ENCODE results near the gene SKIL. TPM values are rescaled to one million over a fixed set of nuclear protein-coding genes. Genes with fewer than 3 reads are reported as not detected.

The SKIL gene
- total RNA-seq, 1 donor from 2014 or later, result 123 TPM

DNA sequence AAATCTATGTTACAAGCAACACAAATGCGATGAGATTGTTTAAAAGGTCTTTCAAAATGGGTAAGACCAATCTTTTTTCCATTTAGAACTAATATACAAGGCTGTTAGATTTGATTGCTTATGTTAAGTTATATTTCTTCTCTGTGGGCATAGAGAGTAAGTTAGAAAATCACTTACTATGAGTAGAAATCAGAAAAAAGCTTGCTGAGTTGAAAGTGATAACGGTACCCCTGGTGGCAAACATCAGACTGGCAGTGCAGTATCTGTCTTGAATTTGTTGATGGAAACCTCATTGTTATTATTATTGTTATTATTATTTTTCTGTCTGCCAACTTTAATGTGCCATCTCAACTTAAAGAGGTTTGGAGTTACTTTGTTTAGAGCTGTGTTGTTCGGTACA, 73.5 kb downstream of the SKIL start:
- ChIA-PET POLR2A (no interaction called here), CTCF (interaction anchor here (0.6 kb wide), 1 partner anchor 466 kb away, joined by 4 read pairs; no protein-coding TSS in a partner anchor)
- DNase-seq, result no peak
- TF ChIP-seq, protein P1, sequence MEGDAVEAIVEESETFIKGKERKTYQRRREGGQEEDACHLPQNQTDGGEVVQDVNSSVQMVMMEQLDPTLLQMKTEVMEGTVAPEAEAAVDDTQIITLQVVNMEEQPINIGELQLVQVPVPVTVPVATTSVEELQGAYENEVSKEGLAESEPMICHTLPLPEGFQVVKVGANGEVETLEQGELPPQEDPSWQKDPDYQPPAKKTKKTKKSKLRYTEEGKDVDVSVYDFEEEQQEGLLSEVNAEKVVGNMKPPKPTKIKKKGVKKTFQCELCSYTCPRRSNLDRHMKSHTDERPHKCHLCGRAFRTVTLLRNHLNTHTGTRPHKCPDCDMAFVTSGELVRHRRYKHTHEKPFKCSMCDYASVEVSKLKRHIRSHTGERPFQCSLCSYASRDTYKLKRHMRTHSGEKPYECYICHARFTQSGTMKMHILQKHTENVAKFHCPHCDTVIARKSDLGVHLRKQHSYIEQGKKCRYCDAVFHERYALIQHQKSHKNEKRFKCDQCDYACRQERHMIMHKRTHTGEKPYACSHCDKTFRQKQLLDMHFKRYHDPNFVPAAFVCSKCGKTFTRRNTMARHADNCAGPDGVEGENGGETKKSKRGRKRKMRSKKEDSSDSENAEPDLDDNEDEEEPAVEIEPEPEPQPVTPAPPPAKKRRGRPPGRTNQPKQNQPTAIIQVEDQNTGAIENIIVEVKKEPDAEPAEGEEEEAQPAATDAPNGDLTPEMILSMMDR (IDR thresholded peaks at IDR 0.05), result no peak
- H3K9me3 Mint-ChIP-seq, result no peaks in the 10 kb centered on the region
- no peaks in the 10 kb centered on the region for H3K4me1 Mint-ChIP-seq
- ATAC-seq (ENCODE audit: low read depth), result no peak
- intact Hi-C loops (cut with micrococcal nuclease), result no loop called here
- peaks cover 3% of the 10 kb centered on the region for H3K27me3 Mint-ChIP-seq
- no peak overlapping the region for H3K27ac Mint-ChIP-seq
- H3K36me3 Mint-ChIP-seq (ENCODE audit: low read depth), result no peaks in the 10 kb centered on the region
- H3K4me3 Mint-ChIP-seq, result no peak overlapping the region

DNA sequence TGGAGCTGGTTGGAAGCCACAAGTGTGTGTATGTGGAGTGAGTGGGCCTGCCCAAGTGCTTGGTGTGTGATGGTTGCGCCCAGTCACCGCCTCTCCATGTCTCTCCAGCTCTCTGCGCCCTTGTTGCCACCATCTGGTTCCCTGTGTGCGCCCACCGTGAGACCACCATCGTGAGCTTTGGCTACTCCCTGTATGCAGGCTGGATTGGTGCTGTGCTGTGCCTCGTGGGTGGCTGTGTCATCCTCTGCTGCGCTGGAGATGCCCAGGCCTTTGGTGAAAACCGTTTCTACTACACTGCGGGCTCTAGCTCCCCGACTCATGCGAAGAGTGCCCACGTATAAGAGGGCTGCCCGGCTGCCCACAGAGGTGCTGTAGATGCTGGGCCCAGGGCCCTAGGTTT, 74.9 kb downstream of the SKIL start:
- CTCF ChIA-PET, result no interaction called here
- no peak for ATAC-seq (ENCODE audit: low read depth)
- DNase-seq, result no peak
- Mint-ChIP-seq H3K4me3 (no peak overlapping the region), H3K4me1 (no peaks in the 10 kb centered on the region), H3K27ac (no peak overlapping the region), H3K36me3 (ENCODE audit: low read depth) (no peaks in the 10 kb centered on the region), H3K9me3 (no peaks in the 10 kb centered on the region), H3K27me3 (no peaks in the 10 kb centered on the region)
- TF ChIP-seq, protein P1 (IDR thresholded peaks at IDR 0.05), result no peak
- intact Hi-C loops (cut with micrococcal nuclease), result no loop called here
- POLR2A ChIA-PET, result no interaction called here

DNA sequence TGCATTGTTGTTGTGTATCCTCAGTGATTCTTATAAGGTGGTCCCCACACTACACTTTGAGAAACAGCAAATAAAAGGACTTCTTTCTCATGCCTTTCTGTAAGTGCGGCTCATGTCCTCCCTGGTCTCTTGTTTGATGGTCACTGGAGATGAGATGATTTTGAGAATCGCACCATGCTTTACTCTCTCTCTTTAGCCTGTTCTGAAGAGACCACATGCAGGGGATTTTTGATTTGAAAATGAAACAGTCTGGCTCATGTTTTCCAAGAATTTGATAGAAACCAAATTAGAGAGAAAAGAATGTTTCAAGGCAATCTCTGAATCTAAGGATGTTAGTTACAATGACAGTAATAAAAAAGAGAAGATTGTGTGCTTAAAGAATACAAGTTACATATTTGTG, 79.2 kb downstream of the SKIL start:
- Mint-ChIP-seq H3K4me3 (no peak overlapping the region), H3K36me3 (ENCODE audit: low read depth) (no peaks in the 10 kb centered on the region), H3K27ac (no peak overlapping the region), H3K9me3 (no peaks in the 10 kb centered on the region), H3K4me1 (no peaks in the 10 kb centered on the region), H3K27me3 (peaks cover 18% of the 10 kb centered on the region)
- ATAC-seq (ENCODE audit: low read depth), result no peak
- CTCF ChIA-PET, result no interaction called here
- intact Hi-C loops (cut with micrococcal nuclease), result no loop called here
- TF ChIP-seq, protein P1 (IDR thresholded peaks at IDR 0.05), result no peak
- POLR2A ChIA-PET, result no interaction called here
- no peak for DNase-seq

DNA sequence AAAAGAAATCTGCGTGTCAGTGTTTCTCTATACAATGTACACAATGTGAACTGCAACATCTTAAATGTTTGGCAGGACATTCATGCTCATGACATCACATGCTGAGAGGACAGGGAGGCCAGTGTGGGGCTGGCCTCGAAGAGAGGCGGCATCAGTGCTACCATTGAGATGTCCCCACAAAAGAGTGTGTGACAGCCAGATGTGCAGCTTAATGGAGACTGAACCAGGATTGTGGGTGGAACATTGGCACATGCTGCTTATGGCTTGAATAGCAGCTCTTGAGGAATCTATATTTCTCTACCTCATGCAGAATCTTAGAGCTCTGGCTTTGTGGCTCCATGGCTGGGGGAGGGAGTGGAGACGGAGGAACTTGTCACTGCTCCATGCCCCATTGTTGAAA, 79.7 kb downstream of the SKIL start:
- ChIA-PET CTCF (no interaction called here), POLR2A (no interaction called here)
- Mint-ChIP-seq H3K27ac (no peak overlapping the region), H3K4me3 (no peak overlapping the region), H3K4me1 (no peaks in the 10 kb centered on the region), H3K36me3 (ENCODE audit: low read depth) (no peaks in the 10 kb centered on the region), H3K9me3 (no peaks in the 10 kb centered on the region), H3K27me3 (peaks cover 19% of the 10 kb centered on the region)
- TF ChIP-seq, protein P1 (IDR thresholded peaks at IDR 0.05), result no peak
- DNase-seq, result no peak
- no peak for ATAC-seq (ENCODE audit: low read depth)
- intact Hi-C loops (cut with micrococcal nuclease), result no loop called here

DNA sequence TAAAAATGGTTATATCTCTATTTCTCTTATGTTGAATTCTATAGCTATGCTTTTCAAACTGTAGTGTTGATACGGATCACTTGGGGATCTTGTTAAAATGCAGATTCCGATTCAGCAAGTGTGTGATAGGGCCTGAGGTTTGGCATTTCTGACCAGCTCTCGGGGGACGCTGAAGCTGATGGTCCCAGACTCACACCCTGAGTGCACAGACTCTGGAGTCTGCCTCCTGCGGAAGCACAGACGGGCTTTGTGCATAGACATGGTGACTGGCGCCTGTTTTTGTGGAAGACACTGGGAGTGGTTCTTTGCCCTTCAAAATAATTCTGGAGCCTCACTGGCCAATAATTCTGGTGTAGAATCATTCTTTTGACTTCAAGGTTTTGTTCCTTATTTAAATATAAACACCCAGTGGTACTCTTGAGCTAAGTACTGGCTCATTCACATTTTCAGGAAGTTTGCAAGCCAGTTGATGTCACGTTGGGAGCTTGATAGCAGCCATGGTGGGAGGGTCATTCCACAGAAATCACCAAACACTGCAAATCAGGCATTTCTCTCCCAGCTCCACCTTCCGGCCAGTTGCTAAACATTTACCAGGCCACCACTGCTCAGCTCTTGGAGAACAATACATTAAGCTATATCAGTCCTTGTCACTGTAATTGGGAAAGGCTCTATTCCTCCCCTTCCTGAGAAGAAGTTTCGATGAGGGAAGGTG, 80.3 kb downstream of the SKIL start:
- no peaks in the 10 kb centered on the region for H3K9me3 Mint-ChIP-seq
- CTCF ChIA-PET, result interaction anchor here (1.1 kb wide), 1 partner anchor 25 kb away, joined by 3 read pairs; no protein-coding TSS in a partner anchor
- TF ChIP-seq, protein P1 (IDR thresholded peaks at IDR 0.05), result no peak
- intact Hi-C loops (cut with micrococcal nuclease), result no loop called here
- no peaks in the 10 kb centered on the region for H3K4me1 Mint-ChIP-seq
- ATAC-seq (ENCODE audit: low read depth) (no peak), DNase-seq (no peak)
- no peak overlapping the region for H3K27ac Mint-ChIP-seq
- H3K27me3 Mint-ChIP-seq, result peaks cover 24% of the 10 kb centered on the region
- H3K36me3 Mint-ChIP-seq (ENCODE audit: low read depth), result no peaks in the 10 kb centered on the region
- POLR2A ChIA-PET, result no interaction called here
- no peak overlapping the region for H3K4me3 Mint-ChIP-seq
